HEK293T (cell line): ENCODE measurements around the gene EFCC1.

ENCODE experiments used
- FOXM1 ChIP-seq: fragments of 450-650 bp; IDR thresholded peaks from 2 replicates; pipeline ENCODE4 v1.6.1; 2017; ENCODE audit warnings: mild to moderate bottlenecking, borderline replicate concordance
- SUZ12 ChIP-seq: fragments of 450-650 bp; IDR thresholded peaks from 2 replicates; pipeline ENCODE4 v1.6.1; 2016; ENCODE audit warnings: mild to moderate bottlenecking

DNA sequence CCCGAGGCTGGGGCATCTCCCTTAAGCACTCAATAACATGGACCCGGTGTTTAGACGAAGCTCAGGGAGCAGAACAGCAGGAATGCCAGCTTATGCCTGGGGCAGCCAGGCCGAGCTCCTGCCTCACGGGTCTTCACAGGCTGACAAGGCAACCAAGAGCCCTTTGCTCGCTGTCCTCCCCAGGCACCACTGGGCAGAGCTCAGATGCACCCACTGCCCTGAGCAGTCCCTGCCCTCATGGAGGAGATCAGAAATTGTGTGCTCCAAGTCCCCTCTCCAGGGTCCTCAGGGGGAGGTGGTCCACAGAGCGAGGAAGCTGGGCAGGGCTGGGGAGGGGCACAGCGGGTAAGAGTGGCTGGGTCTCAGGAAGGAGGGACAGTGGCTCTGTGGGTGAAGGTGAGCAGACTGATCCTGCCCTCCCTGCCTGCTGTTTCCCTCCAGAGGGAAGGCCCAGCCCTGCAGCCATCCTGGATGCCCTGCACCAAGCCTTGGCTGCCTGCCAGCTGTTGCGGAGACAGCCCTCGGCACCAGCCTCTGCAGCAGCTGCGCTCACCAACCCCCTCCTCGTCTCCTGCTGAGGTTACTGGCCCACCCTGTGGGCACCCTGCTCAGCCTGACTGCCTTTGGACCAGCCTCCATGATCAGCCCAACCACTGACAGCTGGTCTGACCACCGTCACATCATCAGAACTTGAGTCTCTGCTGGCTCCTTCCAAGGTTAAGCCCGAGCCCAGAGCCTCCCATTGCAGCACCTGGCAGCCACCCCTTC, 38.4 kb downstream of the EFCC1 start:
- TF ChIP-seq SUZ12 (no peak), FOXM1 (no peak)
